ENCODE data around the gene IFNL4. TPM values are rescaled to one million over a fixed set of nuclear protein-coding genes. Genes with fewer than 3 reads are reported as not detected.
A peak's percentile ranks its signal among the peaks of the same experiment; 100 is the strongest.

IFNL4 gene
- total and polyA plus RNA-seq, 2 of the 13 experiments (the other 11 are each of a cell fraction or from before 2014, with no cell fraction given) = not detected

GRCh38 chr19:39263912-39264305 lies 15.3 kb upstream of the IFNL4 start:
- H3K36me3 ChIP-seq (replicated peaks in 1 of 2; ENCODE audit: control insufficient read depth in 1 of 2, insufficient read depth in 2 of 2, low read length in 2 of 2) = no peaks in the 10 kb centered on the region
- no peaks in the 10 kb centered on the region for H3K9me3 ChIP-seq (ENCODE audit: low read length)
- in situ Hi-C loops (cut with HindIII; ENCODE audit: extremely low pct_ligation_motif_present, low pct_unique_long_range_greater_than_20kb) (no loop called here), intact Hi-C loops (cut with micrococcal nuclease; ENCODE audit: unreplicated experiment) (no loop called here)
- ChIA-PET POLR2A (no interaction called here), CTCF (ENCODE audit: low intra/inter-chr PET ratio, low total read pairs) (no interaction called here)
- peak; percentile 12; the same call in 1 of the 2 replicates for TF ChIP-seq SALL1 (CRISPR knock-in tag; IDR thresholded peaks at IDR 0.05)
- TF ChIP-seq MAX (IDR thresholded peaks at IDR 0.05) = peak; percentile 21; the same call in 1 of the 2 replicates
- TF ChIP-seq MXD1 (CRISPR knock-in tag; IDR thresholded peaks at IDR 0.05) = 0 out of 2 replicates have a peak, but pooled peaks have one; percentile 34
- no peak for TF ChIP-seq THAP7 (CRISPR knock-in tag; IDR thresholded peaks at IDR 0.05)
- no peak for TF ChIP-seq ZGPAT (CRISPR knock-in tag; IDR thresholded peaks at IDR 0.05)
- TF ChIP-seq REL (CRISPR knock-in tag; conservative IDR thresholded peaks at IDR 0.05) = no peak
- peak; percentile 42; the same call in 1 of the 2 replicates for TF ChIP-seq NRL (CRISPR knock-in tag; IDR thresholded peaks at IDR 0.05; ENCODE audit: borderline replicate concordance)
- peak; percentile 53; the same call in 1 of the 2 replicates for TF ChIP-seq CTCF (CRISPR knock-in tag; IDR thresholded peaks at IDR 0.05)
- TF ChIP-seq ELF3 (CRISPR knock-in tag; IDR thresholded peaks at IDR 0.05) = no peak
- TF ChIP-seq ATF6 (CRISPR knock-in tag; conservative IDR thresholded peaks at IDR 0.05) = no peak
- peak; percentile 40; the same call in 1 of the 2 replicates for TF ChIP-seq ZNF687 (CRISPR knock-in tag; IDR thresholded peaks at IDR 0.05)
- ATAC-seq = peak; percentile 81
- no peak overlapping the region for H3K9ac ChIP-seq (ENCODE audit: insufficient read depth, low read depth, low read length)
- DNase-seq (ENCODE audit: low spot score) = no peak
- H3K27me3 ChIP-seq (ENCODE audit: control insufficient read depth in 1 of 2, insufficient read depth in 2 of 2, low read length in 2 of 2) = peaks cover 0 to 14% of the 10 kb centered on the region in 2 experiments; a peak in 3 of 5 replicates
- H3K4me1 ChIP-seq (ENCODE audit: insufficient read depth, low read length) = 0 out of 2 replicates have a peak, but pooled peaks cover 4% of the 10 kb centered on the region
- H3K79me2 ChIP-seq (ENCODE audit: insufficient read depth, low read length) = no peaks in the 10 kb centered on the region
- FAIRE-seq = no peak
- WGBS (ENCODE audit: low lambda C conversion rate) = 4% methylated on average over 3 of the region's 17 CpGs
- BruUV-seq (replicated peaks) = no TSS peak
- H4K20me1 ChIP-seq (ENCODE audit: insufficient read depth, low read length) = no peaks in the 10 kb centered on the region
- H3K27ac ChIP-seq (ENCODE audit: extremely low read length, insufficient read depth, low read length) = no peak overlapping the region
- H3K4me3 ChIP-seq (replicated peaks in 1 of 3; ENCODE audit: insufficient read depth in 1 of 3, low read depth in 2 of 3, low read length in 3 of 3) = no peak overlapping the region
- H3K4me2 ChIP-seq (ENCODE audit: low read depth, low read length) = no peak overlapping the region
- H2AFZ ChIP-seq (ENCODE audit: low read length) = no peak overlapping the region

Measured in HepG2 (cell line).